IPS-NIHi7 (cell line): Measurements from ENCODE around the gene STK10.
A peak's percentile ranks its signal among the peaks of the same experiment; 100 is the strongest.

ENCODE experiments used
- DNase-seq: peaks from one replicate; pipeline ENCODE4 v3.0.0; 2012; ENCODE audit warnings: mixed read lengths; ENCODE audit errors: extremely low spot score

The STK10 gene

GRCh38 chr5:172144291-172144815, 43.7 kb downstream of the STK10 start:
- DNase-seq = no peak

- no peak for DNase-seq
Observed at GRCh38 chr5:172143875-172144274, 44.1 kb downstream of the STK10 start.

- no peak for DNase-seq
Observed at GRCh38 chr5:172142709-172143215, 45.3 kb downstream of the STK10 start.

GRCh38 chr5:172141949-172142319, 46.1 kb downstream of the STK10 start:
- no peak for DNase-seq

GRCh38 chr5:172140866-172141265, 47.2 kb downstream of the STK10 start:
- no peak for DNase-seq

GRCh38 chr5:172140120-172140519, 47.9 kb downstream of the STK10 start:
- DNase-seq = no peak

- DNase-seq = no peak
Observed at GRCh38 chr5:172137046-172137445, 51.0 kb downstream of the STK10 start.

- no peak for DNase-seq
Observed at GRCh38 chr5:172133359-172134029, 54.5 kb downstream of the STK10 start.

- no peak for DNase-seq
Observed at GRCh38 chr5:172131690-172132089, 56.3 kb downstream of the STK10 start.

GRCh38 chr5:172129256-172129910, 58.6 kb downstream of the STK10 start:
- no peak for DNase-seq

GRCh38 chr5:172127581-172127980, 60.4 kb downstream of the STK10 start:
- no peak for DNase-seq

- DNase-seq = no peak
Observed at GRCh38 chr5:172123269-172123692, 64.7 kb downstream of the STK10 start.

- peak; percentile 48 for DNase-seq
Observed at GRCh38 chr5:172119921-172120688, 67.9 kb downstream of the STK10 start.

GRCh38 chr5:172118891-172119290, 69.1 kb downstream of the STK10 start:
- no peak for DNase-seq

GRCh38 chr5:172117977-172118701, 69.9 kb downstream of the STK10 start:
- DNase-seq = no peak

- DNase-seq = no peak
Observed at GRCh38 chr5:172115541-172115982, 72.5 kb downstream of the STK10 start.

- no peak for DNase-seq
Observed at GRCh38 chr5:172114875-172115422, 73.1 kb downstream of the STK10 start.

- no peak for DNase-seq
Observed at GRCh38 chr5:172113036-172113435, 75.0 kb downstream of the STK10 start.

- DNase-seq = no peak
Observed at GRCh38 chr5:172111852-172112225, 76.2 kb downstream of the STK10 start.

- no peak for DNase-seq
Observed at GRCh38 chr5:172110921-172111851, 76.8 kb downstream of the STK10 start.
